GM19438 (cell line): ENCODE results near the gene ALOX15.
"Not testable (repeated sequence)": the region's sequence is repeated elsewhere in the genome, so short reads cannot be mapped to it uniquely, and the experiment has no call there.

ENCODE experiments used
- ATAC-seq: cut with Tn5 transposase; IDR thresholded peaks from one replicate; pipeline ENCODE4 v1.9.1; 2021; ENCODE audit warnings: low read depth; ENCODE audit not compliant: unreplicated experiment

ALOX15 gene

GRCh38 chr17:4641297-4642195 lies at the start of gene ALOX15:
ALOX15 (minus strand) TSS chr17:4641678; CDS start chr17:4641651, 27 bp downstream.
- no peak for ATAC-seq

GRCh38 chr17:4690745-4691144 lies 49.3 kb upstream of the ALOX15 start:
- ATAC-seq, result no peak

- not testable (repeated sequence) for ATAC-seq
Measured at GRCh38 chr17:4689872-4690271, 48.4 kb upstream of the ALOX15 start.

- ATAC-seq, result not testable (repeated sequence)
Measured at GRCh38 chr17:4683739-4684138, 42.3 kb upstream of the ALOX15 start.

GRCh38 chr17:4679658-4680057 lies 38.2 kb upstream of the ALOX15 start:
- ATAC-seq, result no peak

- no peak for ATAC-seq
Measured at GRCh38 chr17:4678448-4679026, 37.1 kb upstream of the ALOX15 start.

- ATAC-seq, result no peak
Measured at GRCh38 chr17:4676791-4677190, 35.3 kb upstream of the ALOX15 start.

- ATAC-seq, result no peak
Measured at GRCh38 chr17:4675791-4676190, 34.3 kb upstream of the ALOX15 start.

GRCh38 chr17:4674685-4674998 lies 33.2 kb upstream of the ALOX15 start:
- no peak for ATAC-seq

- no peak for ATAC-seq
Measured at GRCh38 chr17:4673986-4674684, 32.7 kb upstream of the ALOX15 start.

- ATAC-seq, result no peak
Measured at GRCh38 chr17:4673169-4673568, 31.7 kb upstream of the ALOX15 start.

- ATAC-seq, result no peak
Measured at GRCh38 chr17:4672751-4673150, 31.3 kb upstream of the ALOX15 start.

- no peak for ATAC-seq
Measured at GRCh38 chr17:4672055-4672630, 30.7 kb upstream of the ALOX15 start.

GRCh38 chr17:4667166-4667565 lies 25.7 kb upstream of the ALOX15 start:
- no peak for ATAC-seq

- ATAC-seq, result no peak
Measured at GRCh38 chr17:4666296-4666695, 24.8 kb upstream of the ALOX15 start.

- ATAC-seq, result no peak
Measured at GRCh38 chr17:4665027-4665426, 23.5 kb upstream of the ALOX15 start.

- ATAC-seq, result no peak
Measured at GRCh38 chr17:4664230-4664629, 22.8 kb upstream of the ALOX15 start.

- ATAC-seq, result no peak
Measured at GRCh38 chr17:4663711-4664110, 22.2 kb upstream of the ALOX15 start.

GRCh38 chr17:4658478-4659305 lies 17.2 kb upstream of the ALOX15 start:
- ATAC-seq, result no peak

GRCh38 chr17:4657678-4658077 lies 16.2 kb upstream of the ALOX15 start:
- ATAC-seq, result no peak
